Prostate gland (tissue), 2 donors: ENCODE measurements around the gene PANX2.

Experiments used
- POLR2A ChIP-seq: fragments of 450-650 bp; IDR thresholded peaks from one replicate; pipeline ENCODE4 v1.6.1; 2016; ENCODE audit warnings: antibody characterized with exemption, mild to moderate bottlenecking
- POLR2AphosphoS5 ChIP-seq: sonication (generic); formaldehyde crosslinking; IDR thresholded peaks from one replicate; pipeline ENCODE4 v1.6.1; 2017; ENCODE audit warnings: antibody characterized with exemption
- TF ChIP-seq, protein P1 (sequence below), 4 experiments: fragments of 200-600 bp in 2 of 4; fragments of 450-650 bp in 2 of 4; sonication (generic) in 2 of 4; IDR thresholded peaks; 1 replicate in 3 of 4; 2 replicates in 1 of 4; pipeline ENCODE4 v1.5.1; 2016 to 2019; ENCODE audit warnings: antibody characterized with exemption in 4 of 4, mild to moderate bottlenecking in 2 of 4, moderate library complexity in 2 of 4

DNA sequence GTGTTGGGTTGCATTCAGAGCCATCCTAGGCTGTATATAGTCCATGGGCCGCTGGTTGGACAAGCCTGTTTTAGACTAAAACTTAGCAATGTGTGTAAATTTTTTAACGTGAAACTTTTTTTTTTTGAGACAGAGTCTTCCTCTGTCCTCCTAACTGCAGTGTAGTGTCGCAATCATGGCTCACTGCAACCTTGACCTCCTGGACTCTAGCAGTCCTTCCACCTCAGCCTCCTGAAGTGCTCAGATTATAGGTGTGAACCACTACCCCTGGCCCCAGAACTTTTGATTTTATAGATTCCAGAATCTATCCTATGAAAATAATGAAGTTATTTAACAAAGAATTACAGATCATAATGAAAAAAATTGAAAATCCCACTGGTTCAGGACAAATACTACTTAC, 29.9 kb upstream of the PANX2 start:
- TF ChIP-seq, protein P1, sequence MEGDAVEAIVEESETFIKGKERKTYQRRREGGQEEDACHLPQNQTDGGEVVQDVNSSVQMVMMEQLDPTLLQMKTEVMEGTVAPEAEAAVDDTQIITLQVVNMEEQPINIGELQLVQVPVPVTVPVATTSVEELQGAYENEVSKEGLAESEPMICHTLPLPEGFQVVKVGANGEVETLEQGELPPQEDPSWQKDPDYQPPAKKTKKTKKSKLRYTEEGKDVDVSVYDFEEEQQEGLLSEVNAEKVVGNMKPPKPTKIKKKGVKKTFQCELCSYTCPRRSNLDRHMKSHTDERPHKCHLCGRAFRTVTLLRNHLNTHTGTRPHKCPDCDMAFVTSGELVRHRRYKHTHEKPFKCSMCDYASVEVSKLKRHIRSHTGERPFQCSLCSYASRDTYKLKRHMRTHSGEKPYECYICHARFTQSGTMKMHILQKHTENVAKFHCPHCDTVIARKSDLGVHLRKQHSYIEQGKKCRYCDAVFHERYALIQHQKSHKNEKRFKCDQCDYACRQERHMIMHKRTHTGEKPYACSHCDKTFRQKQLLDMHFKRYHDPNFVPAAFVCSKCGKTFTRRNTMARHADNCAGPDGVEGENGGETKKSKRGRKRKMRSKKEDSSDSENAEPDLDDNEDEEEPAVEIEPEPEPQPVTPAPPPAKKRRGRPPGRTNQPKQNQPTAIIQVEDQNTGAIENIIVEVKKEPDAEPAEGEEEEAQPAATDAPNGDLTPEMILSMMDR (IDR thresholded peaks at IDR 0.05): no peak
- TF ChIP-seq POLR2AphosphoS5: no peak
- TF ChIP-seq POLR2A: no peak
